Globus pallidus (tissue), 1 donor: ENCODE results near the gene IGFBPL1.
"Not testable (repeated sequence)": the region's sequence is repeated elsewhere in the genome, so short reads cannot be mapped to it uniquely, and the experiment has no call there.

Experiments used
- DNase-seq: peaks from one replicate; pipeline ENCODE4 v3.0.0-alpha.2; 2015; ENCODE audit warnings: low spot score

The IGFBPL1 gene, protein sequence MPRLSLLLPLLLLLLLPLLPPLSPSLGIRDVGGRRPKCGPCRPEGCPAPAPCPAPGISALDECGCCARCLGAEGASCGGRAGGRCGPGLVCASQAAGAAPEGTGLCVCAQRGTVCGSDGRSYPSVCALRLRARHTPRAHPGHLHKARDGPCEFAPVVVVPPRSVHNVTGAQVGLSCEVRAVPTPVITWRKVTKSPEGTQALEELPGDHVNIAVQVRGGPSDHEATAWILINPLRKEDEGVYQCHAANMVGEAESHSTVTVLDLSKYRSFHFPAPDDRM

GRCh38 chr9:38423973-38424843 is at the start of gene IGFBPL1:
Gene IGFBPL1 (minus strand): TSS chr9:38424454. CDS start chr9:38424424, 30 bp downstream.
- no peak for DNase-seq

DNA sequence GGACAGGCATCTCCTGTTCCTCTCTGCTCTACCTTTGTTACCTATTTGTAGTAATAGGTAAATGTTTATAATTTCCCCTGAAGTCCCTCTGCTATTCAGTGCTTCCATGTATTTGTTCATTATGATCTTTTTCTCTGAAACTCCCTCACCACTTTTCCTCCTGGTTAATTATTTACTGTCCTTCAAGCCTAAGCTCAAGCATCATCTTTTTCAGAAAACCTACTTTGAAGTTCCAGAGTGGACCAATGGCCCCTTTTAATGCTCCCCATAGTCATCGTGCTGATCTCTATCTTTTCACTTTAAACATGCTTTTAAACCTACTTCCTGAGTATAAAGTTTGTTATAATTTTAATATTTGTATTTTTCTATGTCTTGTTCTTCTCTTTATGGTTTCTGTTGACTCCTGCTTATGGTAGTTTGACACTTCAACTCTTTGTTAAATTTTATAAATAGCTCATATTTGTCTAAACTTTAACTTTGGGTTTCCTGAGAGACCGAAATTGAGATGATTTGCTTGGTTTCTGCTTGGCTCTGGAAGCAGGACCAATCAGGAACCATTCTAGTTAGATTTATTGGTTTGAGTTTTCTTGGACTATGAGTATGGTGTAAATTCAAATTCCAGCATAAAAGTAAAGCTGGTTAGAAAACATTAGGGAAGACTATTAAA is 48.5 kb upstream of the IGFBPL1 start:
- DNase-seq: not testable (repeated sequence)

DNA sequence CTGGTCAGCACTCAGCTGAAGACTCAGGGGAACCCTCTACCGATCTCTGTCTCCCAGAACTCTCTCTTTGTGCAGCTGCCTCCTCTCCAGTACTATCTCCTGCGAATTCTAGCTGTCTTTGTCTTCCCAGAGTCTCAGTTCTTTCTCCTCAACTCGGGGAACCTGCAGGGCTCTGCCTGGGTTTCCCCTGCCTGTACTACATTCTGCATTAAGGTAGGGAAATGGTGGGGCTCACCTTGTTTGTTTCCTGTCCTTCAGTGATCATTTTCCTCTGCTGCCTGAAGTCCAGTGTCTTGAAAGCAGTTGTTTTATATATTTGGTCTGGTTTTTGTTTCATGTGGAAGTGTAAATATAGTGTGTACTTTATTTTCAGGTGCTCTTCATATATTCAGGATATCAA is 43.1 kb upstream of the IGFBPL1 start:
- DNase-seq: no peak

DNA sequence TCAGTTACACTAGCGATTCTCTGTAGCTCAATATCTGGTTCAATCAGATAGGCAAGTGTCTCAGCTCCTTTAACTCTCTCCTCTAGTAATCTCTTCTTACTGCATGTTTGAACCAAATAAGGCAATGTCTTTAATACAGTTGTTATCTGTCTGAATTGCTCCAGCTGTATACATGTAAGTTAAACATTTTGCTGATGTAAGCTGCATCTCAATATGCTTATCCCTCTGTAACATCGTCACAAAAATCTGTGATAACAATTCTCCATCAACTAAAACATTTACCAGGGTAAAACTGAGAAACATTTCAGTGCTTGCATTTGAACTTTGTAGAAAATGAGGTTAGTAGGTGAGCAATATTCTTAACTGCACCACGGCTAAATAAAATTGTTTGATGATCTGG is 29.6 kb upstream of the IGFBPL1 start:
- no peak for DNase-seq

DNA sequence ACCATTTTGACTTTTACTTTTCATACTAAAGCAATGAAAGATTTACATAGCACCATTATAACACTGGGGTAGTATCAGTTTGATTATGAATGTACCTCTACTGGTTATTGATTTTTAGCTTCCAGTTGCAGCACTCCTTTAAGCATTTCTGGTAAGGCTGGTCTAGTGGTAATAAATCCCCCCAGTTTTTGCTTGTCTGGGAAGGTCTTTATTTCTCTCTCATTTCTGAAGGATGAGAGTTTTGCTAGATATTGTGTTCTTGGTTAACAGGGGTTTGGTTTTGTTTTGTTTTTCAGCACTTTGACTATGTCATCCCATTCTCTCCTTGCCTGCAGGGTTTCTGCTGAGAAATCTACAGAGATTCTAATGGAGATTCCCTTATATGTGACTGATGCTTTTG is 26.9 kb upstream of the IGFBPL1 start:
- no peak for DNase-seq

- no peak for DNase-seq
These were observed 23.4 kb upstream of the IGFBPL1 start for GRCh38 chr9:38447703-38448102.

- DNase-seq: no peak
These were observed 21.1 kb upstream of the IGFBPL1 start for GRCh38 chr9:38445154-38446043.

GRCh38 chr9:38443597-38443996 is 19.3 kb upstream of the IGFBPL1 start:
- DNase-seq: no peak

- no peak for DNase-seq
These were observed 18.9 kb upstream of the IGFBPL1 start for GRCh38 chr9:38443181-38443580.

DNA sequence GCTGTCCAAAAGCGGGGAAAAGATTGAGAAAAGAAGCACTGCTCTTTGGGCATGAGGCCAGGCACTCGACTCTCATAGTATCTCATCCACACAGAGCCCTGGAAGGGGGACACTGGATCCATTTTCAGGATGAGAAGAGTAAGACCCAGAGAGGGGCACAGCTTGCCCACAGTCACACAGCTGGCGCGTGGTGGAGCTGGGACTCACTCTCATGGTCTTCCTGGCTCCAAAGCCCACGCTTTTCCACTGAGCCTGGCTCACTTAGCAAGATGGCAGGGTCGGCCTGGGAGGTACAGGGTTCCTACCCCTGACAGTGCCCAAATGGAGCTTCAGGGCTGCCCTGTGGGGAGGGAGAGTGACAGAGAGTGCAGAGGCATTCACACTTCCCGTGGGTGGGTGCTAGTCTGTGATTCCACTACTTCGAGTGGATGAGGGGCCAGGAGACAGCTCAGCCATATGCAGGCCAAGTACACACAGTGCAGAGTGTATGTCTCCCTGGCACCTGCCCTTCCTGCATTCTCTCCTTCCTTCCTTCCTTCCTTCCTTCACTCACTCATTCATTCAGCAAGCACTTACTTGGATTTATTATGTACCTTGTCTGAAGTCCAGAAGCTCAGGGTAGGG is 18.3 kb upstream of the IGFBPL1 start:
- no peak for DNase-seq

- DNase-seq: no peak
These were observed 17.3 kb upstream of the IGFBPL1 start for GRCh38 chr9:38441347-38442085.

- no peak for DNase-seq
These were observed 16.3 kb upstream of the IGFBPL1 start for GRCh38 chr9:38440516-38440915.

DNA sequence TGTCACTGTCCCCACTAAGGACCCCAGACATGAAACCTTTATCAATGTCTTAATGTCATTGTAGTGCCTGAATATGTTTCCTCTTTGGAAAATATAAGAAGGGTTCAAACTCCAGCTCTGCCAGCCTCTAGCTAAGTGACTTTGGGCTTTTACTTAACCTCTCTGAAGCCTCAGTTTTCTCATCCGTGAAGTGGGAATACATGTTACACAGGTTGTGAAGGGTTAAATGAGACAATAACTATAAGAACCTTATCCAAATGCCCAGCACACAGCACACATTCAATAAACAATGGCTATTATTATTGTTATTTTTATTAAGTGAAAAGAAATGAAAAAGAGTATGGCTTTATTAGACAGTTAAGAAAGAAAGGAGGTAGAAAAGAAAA is 15.7 kb upstream of the IGFBPL1 start:
- DNase-seq: no peak

DNA sequence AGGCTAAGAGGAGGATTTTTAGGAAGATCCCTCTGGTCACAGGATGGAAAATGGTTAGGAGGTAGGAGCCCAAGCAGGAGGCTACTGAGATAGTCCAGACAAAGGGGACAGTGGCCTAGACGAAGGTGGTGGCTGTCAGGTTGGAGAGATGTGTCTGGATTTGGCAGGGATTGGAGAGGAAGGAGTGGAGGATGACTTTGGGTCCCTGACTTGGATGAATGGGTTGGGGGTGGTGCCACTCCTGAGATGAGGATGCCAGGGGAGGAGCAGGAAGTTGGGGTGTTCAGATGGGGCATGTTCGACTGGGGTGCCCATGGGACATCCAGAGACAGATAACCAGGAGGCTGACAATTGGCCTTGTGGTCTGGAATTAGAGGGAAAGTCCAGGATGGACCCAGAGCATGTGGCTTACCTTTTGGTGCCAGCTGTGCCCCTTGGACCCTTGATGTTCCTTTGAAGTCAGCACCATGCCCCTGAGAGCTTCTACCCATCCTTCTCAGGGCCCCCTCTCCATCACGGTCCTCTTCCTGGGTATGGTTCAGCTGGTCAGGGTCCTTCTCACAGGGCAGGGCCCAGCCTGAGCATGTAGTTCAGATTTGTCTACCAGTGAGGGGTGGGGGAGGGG is 15.1 kb upstream of the IGFBPL1 start:
- DNase-seq: no peak

DNA sequence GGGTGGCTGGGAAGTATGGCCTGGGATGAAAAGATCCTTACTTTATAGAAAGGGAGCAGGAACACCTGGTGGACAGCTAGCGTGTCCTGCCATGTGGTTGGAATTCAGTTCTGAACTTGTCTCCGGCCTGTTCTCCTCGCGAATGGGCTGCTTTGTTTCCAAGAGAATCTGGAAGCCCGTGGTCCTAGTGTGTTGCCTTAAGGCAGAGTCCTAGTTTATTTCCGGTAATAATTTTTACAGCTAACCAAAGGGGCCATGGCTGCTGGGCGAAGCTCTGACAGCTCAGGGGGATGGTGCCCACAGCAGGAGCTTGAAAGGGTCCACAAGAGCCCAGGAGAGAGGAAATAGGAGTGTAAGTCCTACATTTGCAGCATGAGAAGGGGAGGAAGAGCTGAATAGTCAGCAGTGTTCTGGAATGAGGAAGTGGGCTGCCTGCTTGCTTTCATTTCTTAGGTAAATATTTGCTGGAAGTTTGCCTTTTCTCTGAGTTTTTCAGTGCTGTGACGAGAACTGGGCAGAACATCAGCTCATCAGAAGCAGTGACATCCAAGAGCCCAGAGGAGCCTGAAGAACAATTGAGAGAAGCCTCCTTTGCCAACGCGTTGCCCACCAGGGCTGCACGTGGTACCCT is 13.1 kb upstream of the IGFBPL1 start:
- no peak for DNase-seq

DNA sequence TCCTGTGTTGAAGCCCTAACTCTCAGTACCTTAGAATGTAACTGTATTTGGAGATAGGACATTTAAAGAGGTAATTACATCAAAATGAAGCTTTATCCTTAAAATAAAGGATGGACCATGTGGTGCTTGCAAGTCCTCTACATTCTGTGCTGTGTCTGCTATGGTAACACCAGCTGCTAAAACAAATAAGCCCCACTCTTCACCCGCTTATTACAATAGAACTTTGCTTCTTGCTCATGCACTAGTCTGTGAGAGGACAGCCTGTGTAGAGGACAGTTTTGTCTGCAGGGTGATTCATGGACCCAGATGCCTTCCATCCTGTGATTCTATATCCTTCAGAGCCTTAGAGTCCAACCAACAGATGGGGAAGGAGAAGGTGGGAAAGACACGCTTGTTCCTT is 12.5 kb upstream of the IGFBPL1 start:
- DNase-seq: no peak

DNA sequence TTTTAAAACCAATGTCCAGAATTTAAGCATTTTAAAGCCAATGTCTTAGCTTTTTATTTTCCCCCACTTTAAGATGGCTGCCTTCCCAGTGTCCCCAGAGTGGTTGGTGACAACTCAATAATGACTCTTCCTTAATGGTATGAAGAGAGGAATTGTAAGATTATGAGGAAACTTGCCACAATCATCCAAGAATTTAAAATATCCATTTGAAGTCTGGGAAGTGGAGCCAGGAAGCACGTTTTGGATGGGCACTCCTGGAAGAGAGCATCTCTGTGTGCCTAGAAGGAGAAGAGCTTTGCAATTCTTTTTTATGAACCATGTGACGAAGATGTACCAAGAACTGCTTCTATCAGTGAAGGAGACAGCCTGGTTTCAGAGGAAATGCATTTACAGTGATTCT is 11.3 kb upstream of the IGFBPL1 start:
- DNase-seq: no peak

GRCh38 chr9:38434853-38435252 is 10.6 kb upstream of the IGFBPL1 start:
- no peak for DNase-seq

GRCh38 chr9:38434365-38434764 is 10.1 kb upstream of the IGFBPL1 start:
- DNase-seq: no peak
